Measurements from ENCODE around the gene HES3.

Gene HES3

GRCh38 chr1:6279066-6279465 lies 35.1 kb downstream of the HES3 start:
- H4K20me1 ChIP-seq (ENCODE audit: low read depth, low read length) = no peaks in the 10 kb centered on the region
- no peak for TF ChIP-seq CTCF (IDR thresholded peaks at IDR 0.05; ENCODE audit: insufficient read depth, low read length, poor library complexity, severe bottlenecking)
- no peak for TF ChIP-seq EZH2phosphoT487 (conservative IDR thresholded peaks at IDR 0.05; ENCODE audit: low read length)
- H3F3A ChIP-seq (ENCODE audit: insufficient read depth) = no peaks in the 10 kb centered on the region
- H3K4me2 ChIP-seq (ENCODE audit: low read depth, low read length, poor library complexity, severe bottlenecking) = no peak overlapping the region
- H3K36me3 ChIP-seq (ENCODE audit: low read length) = no peaks in the 10 kb centered on the region
- H2AFZ ChIP-seq (ENCODE audit: low read depth, low read length, severe bottlenecking) = no peak overlapping the region
- no peaks in the 10 kb centered on the region for H3K79me2 ChIP-seq (ENCODE audit: insufficient read depth, low read length)
- no peaks in the 10 kb centered on the region for H3K27me3 ChIP-seq (ENCODE audit: low read length)
- no peak overlapping the region for H3K9ac ChIP-seq (ENCODE audit: low read length)
- no peak overlapping the region for H3K27ac ChIP-seq (ENCODE audit: low read depth, low read length)
- no peaks in the 10 kb centered on the region for H3K9me2 ChIP-seq (replicated peaks; ENCODE audit: insufficient read depth, low read length)
- H3K4me3 ChIP-seq (ENCODE audit: insufficient read depth, low read length, poor library complexity, severe bottlenecking) = no peak overlapping the region
- H3K9me3 ChIP-seq (ENCODE audit: insufficient read depth, low read length) = no peaks in the 10 kb centered on the region

- Histone ChIP-seq H3K9me2 (replicated peaks; ENCODE audit: insufficient read depth, low read length) (no peaks in the 10 kb centered on the region), H3K4me3 (ENCODE audit: insufficient read depth, low read length, poor library complexity, severe bottlenecking) (no peak overlapping the region), H3K27ac (ENCODE audit: low read depth, low read length) (no peak overlapping the region), H3K9ac (ENCODE audit: low read length) (no peak overlapping the region), H4K20me1 (ENCODE audit: low read depth, low read length) (no peaks in the 10 kb centered on the region), H3K27me3 (ENCODE audit: low read length) (no peaks in the 10 kb centered on the region), H3K9me3 (ENCODE audit: insufficient read depth, low read length) (no peaks in the 10 kb centered on the region), H3F3A (ENCODE audit: insufficient read depth) (no peaks in the 10 kb centered on the region), H3K79me2 (ENCODE audit: insufficient read depth, low read length) (no peaks in the 10 kb centered on the region), H3K4me2 (ENCODE audit: low read depth, low read length, poor library complexity, severe bottlenecking) (no peak overlapping the region), H2AFZ (ENCODE audit: low read depth, low read length, severe bottlenecking) (no peak overlapping the region), H3K36me3 (ENCODE audit: low read length) (no peaks in the 10 kb centered on the region)
- no peak for TF ChIP-seq CTCF (IDR thresholded peaks at IDR 0.05; ENCODE audit: insufficient read depth, low read length, poor library complexity, severe bottlenecking)
- TF ChIP-seq EZH2phosphoT487 (conservative IDR thresholded peaks at IDR 0.05; ENCODE audit: low read length) = no peak
These were observed 35.8 kb downstream of the HES3 start for GRCh38 chr1:6279613-6280383.

GRCh38 chr1:6280761-6281451 lies 36.9 kb downstream of the HES3 start:
- Histone ChIP-seq H3K79me2 (ENCODE audit: insufficient read depth, low read length) (no peaks in the 10 kb centered on the region), H3K27me3 (ENCODE audit: low read length) (no peaks in the 10 kb centered on the region), H3F3A (ENCODE audit: insufficient read depth) (no peaks in the 10 kb centered on the region), H3K4me3 (ENCODE audit: insufficient read depth, low read length, poor library complexity, severe bottlenecking) (no peak overlapping the region), H2AFZ (ENCODE audit: low read depth, low read length, severe bottlenecking) (no peak overlapping the region), H3K27ac (ENCODE audit: low read depth, low read length) (no peak overlapping the region), H3K9me3 (ENCODE audit: insufficient read depth, low read length) (no peaks in the 10 kb centered on the region), H3K4me2 (ENCODE audit: low read depth, low read length, poor library complexity, severe bottlenecking) (no peak overlapping the region), H3K36me3 (ENCODE audit: low read length) (no peaks in the 10 kb centered on the region), H3K9ac (ENCODE audit: low read length) (no peak overlapping the region), H4K20me1 (ENCODE audit: low read depth, low read length) (no peaks in the 10 kb centered on the region), H3K9me2 (replicated peaks; ENCODE audit: insufficient read depth, low read length) (no peaks in the 10 kb centered on the region)
- no peak for TF ChIP-seq EZH2phosphoT487 (conservative IDR thresholded peaks at IDR 0.05; ENCODE audit: low read length)
